Ascending aorta (tissue), 2 donors: ENCODE measurements around the gene ANKRD40. TPM values are rescaled to one million over a fixed set of nuclear protein-coding genes. Genes with fewer than 3 reads are reported as not detected.
A peak's percentile ranks its signal among the peaks of the same experiment; 100 is the strongest.

Experiments used
- DNase-seq, 2 donors: peaks; one replicate each; pipeline ENCODE4 v3.0.0-alpha.2; 2019; ENCODE audit warnings: low spot score in 2 of 2
- H3K27ac ChIP-seq, 2 donors: fragments of 200-600 bp; sonication (generic); one replicate each; pipeline ENCODE4 v1.5.1; 2016 to 2017; ENCODE audit warnings: mild to moderate bottlenecking in 1 of 2
- H3K27me3 ChIP-seq: fragments of 200-600 bp; sonication (generic); one replicate; pipeline ENCODE4 v1.5.1; 2017
- H3K36me3 ChIP-seq, 2 donors: fragments of 200-600 bp; sonication (generic); one replicate each; pipeline ENCODE4 v1.5.1; 2016
- H3K4me1 ChIP-seq, 2 donors: fragments of 200-600 bp; sonication (generic); one replicate each; pipeline ENCODE4 v1.5.1; 2016 to 2017; ENCODE audit warnings: mild to moderate bottlenecking in 1 of 2
- H3K4me3 ChIP-seq, 2 donors: fragments of 200-600 bp; sonication (generic); one replicate each; pipeline ENCODE4 v1.5.1; 2016 to 2017; ENCODE audit warnings: mild to moderate bottlenecking in 1 of 2
- H3K9me3 ChIP-seq, 2 donors: fragments of 200-600 bp; sonication (generic); one replicate each; pipeline ENCODE4 v1.5.1; 2016
- CTCF ChIP-seq, 3 experiments: fragments of 200-600 bp in 2 of 3; fragments of 450-650 bp in 1 of 3; sonication (generic) in 2 of 3; IDR thresholded peaks; one replicate each; pipeline ENCODE4 v1.5.1; 2016 to 2019; ENCODE audit warnings: antibody characterized with exemption in 3 of 3, mild to moderate bottlenecking in 1 of 3, moderate library complexity in 1 of 3
- intact Hi-C: fragments of 100-400 bp; cut with DNase I; formaldehyde crosslinking; loops from one replicate; pipeline ENCODE4 v1.15.1; 2023
- total RNA-seq: library from RNA; depleted of rRNA; stranded (reverse); fragments of >200 nt; gene quantifications from one replicate; pipeline ENCODE4 v1.1.0, GENCODE V29; 2016

ANKRD40 gene
- total RNA-seq = 35.4 TPM

- no peaks in the 10 kb centered on the region for H3K27me3 ChIP-seq
- H3K27ac ChIP-seq = peak within 1 kb of the TSS; percentile 88 to 91
- DNase-seq = peak; percentile 73 to 97
- peak within 1 kb of the TSS; percentile 69 to 74 for H3K4me3 ChIP-seq
- peaks cover 11 to 37% of the 10 kb centered on the region in 2 donors for H3K4me1 ChIP-seq
- peaks cover 0 to 6% of the 10 kb centered on the region in 2 donors for H3K36me3 ChIP-seq
- intact Hi-C loops = loop anchor here (1.0 kb wide), 1 partner anchor 12 kb away; the partner anchor contains the start of gene LUC7L3
- TF ChIP-seq CTCF (IDR thresholded peaks at IDR 0.05) = no peak
- H3K9me3 ChIP-seq = no peaks in the 10 kb centered on the region
Measured at GRCh38 chr17:50707289-50708049, at the start of gene ANKRD40. Gene ANKRD40, minus strand, starts transcription at chr17:50707914. Its CDS starts 260 bp downstream, at chr17:50707654.

- Histone ChIP-seq H3K27me3 (no peaks in the 10 kb centered on the region), H3K36me3 (peaks cover 42 to 49% of the 10 kb centered on the region in 2 donors), H3K27ac (no peak overlapping the region), H3K9me3 (no peaks in the 10 kb centered on the region), H3K4me3 (no peak overlapping the region), H3K4me1 (peaks cover 0 to 3% of the 10 kb centered on the region in 2 donors)
- no peak for DNase-seq
- TF ChIP-seq CTCF (IDR thresholded peaks at IDR 0.05) = no peak
- intact Hi-C loops = no loop called here
Measured at GRCh38 chr17:50754521-50754920, 46.8 kb upstream of the ANKRD40 start.

GRCh38 chr17:50749245-50749644 is 41.5 kb upstream of the ANKRD40 start:
- Histone ChIP-seq H3K4me3 (no peak overlapping the region), H3K36me3 (peaks cover 80 to 96% of the 10 kb centered on the region in 2 donors), H3K4me1 (no peaks in the 10 kb centered on the region), H3K9me3 (no peaks in the 10 kb centered on the region), H3K27ac (no peak overlapping the region), H3K27me3 (no peaks in the 10 kb centered on the region)
- no peak for TF ChIP-seq CTCF (IDR thresholded peaks at IDR 0.05)
- no peak for DNase-seq
- intact Hi-C loops = no loop called here

GRCh38 chr17:50745631-50746030 is 37.9 kb upstream of the ANKRD40 start:
- Histone ChIP-seq H3K9me3 (no peaks in the 10 kb centered on the region), H3K27ac (no peak overlapping the region), H3K4me1 (no peaks in the 10 kb centered on the region), H3K27me3 (no peaks in the 10 kb centered on the region), H3K36me3 (peaks cover 82 to 98% of the 10 kb centered on the region in 2 donors), H3K4me3 (no peak overlapping the region)
- no peak for DNase-seq
- TF ChIP-seq CTCF (IDR thresholded peaks at IDR 0.05) = no peak
- intact Hi-C loops = no loop called here

- no peak overlapping the region for H3K27ac ChIP-seq
- peaks cover 45 to 50% of the 10 kb centered on the region in 2 donors for H3K36me3 ChIP-seq
- H3K4me3 ChIP-seq = no peak overlapping the region
- intact Hi-C loops = no loop called here
- no peak for TF ChIP-seq CTCF (IDR thresholded peaks at IDR 0.05)
- DNase-seq = no peak
- peaks cover 0 to 3% of the 10 kb centered on the region in 2 donors for H3K4me1 ChIP-seq
- no peaks in the 10 kb centered on the region for H3K9me3 ChIP-seq
- no peaks in the 10 kb centered on the region for H3K27me3 ChIP-seq
Measured at GRCh38 chr17:50739098-50739497, 31.4 kb upstream of the ANKRD40 start.
